Measurements from ENCODE around the gene CST5. TPM values are rescaled to one million over a fixed set of nuclear protein-coding genes. Genes with fewer than 3 reads are reported as not detected.

The CST5 gene
- polyA plus RNA-seq, 2 of the 4 experiments (the other 2 are of a cell fraction), result not detected

- DNase-seq (ENCODE audit: low read depth in 1 of 2, low spot score in 1 of 2) (peak in 1 of 2 experiments; percentile 13), FAIRE-seq (no peak), ATAC-seq (no peak)
- Histone ChIP-seq H3K9me3 (no peaks in the 10 kb centered on the region), H3K4me2 (no peak within 1 kb of the TSS), H3K4me3 (no peak within 1 kb of the TSS), H3K27ac (no peak within 1 kb of the TSS), H3K4me1 (no peaks in the 10 kb centered on the region)
- POLR2A ChIA-PET, result no interaction called here
- CTCF ChIA-PET, result no interaction called here
- 36% methylated on average over 4 of the region's 4 CpGs for whole genome bisulfite sequencing (ENCODE audit: missing lambda C conversion rate)
- TF ChIP-seq, protein P1, sequence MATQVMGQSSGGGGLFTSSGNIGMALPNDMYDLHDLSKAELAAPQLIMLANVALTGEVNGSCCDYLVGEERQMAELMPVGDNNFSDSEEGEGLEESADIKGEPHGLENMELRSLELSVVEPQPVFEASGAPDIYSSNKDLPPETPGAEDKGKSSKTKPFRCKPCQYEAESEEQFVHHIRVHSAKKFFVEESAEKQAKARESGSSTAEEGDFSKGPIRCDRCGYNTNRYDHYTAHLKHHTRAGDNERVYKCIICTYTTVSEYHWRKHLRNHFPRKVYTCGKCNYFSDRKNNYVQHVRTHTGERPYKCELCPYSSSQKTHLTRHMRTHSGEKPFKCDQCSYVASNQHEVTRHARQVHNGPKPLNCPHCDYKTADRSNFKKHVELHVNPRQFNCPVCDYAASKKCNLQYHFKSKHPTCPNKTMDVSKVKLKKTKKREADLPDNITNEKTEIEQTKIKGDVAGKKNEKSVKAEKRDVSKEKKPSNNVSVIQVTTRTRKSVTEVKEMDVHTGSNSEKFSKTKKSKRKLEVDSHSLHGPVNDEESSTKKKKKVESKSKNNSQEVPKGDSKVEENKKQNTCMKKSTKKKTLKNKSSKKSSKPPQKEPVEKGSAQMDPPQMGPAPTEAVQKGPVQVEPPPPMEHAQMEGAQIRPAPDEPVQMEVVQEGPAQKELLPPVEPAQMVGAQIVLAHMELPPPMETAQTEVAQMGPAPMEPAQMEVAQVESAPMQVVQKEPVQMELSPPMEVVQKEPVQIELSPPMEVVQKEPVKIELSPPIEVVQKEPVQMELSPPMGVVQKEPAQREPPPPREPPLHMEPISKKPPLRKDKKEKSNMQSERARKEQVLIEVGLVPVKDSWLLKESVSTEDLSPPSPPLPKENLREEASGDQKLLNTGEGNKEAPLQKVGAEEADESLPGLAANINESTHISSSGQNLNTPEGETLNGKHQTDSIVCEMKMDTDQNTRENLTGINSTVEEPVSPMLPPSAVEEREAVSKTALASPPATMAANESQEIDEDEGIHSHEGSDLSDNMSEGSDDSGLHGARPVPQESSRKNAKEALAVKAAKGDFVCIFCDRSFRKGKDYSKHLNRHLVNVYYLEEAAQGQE (IDR thresholded peaks at IDR 0.05), result no peak
- TF ChIP-seq HEYL (CRISPR knock-in tag; IDR thresholded peaks at IDR 0.05), result no peak
- TF ChIP-seq CEBPB (IDR thresholded peaks at IDR 0.05), result no peak
- no peak for TF ChIP-seq FOSB (CRISPR knock-in tag; IDR thresholded peaks at IDR 0.05)
- TF ChIP-seq EP300 (IDR thresholded peaks at IDR 0.05), result no peak
- TF ChIP-seq HOXB13 (CRISPR knock-in tag; IDR thresholded peaks at IDR 0.05; ENCODE audit: low read depth), result no peak
- TF ChIP-seq TFCP2L1 (CRISPR knock-in tag; IDR thresholded peaks at IDR 0.05), result no peak
- TF ChIP-seq TP53 (CRISPR knock-in tag; IDR thresholded peaks at IDR 0.05), result no peak
- TF ChIP-seq FOXS1 (CRISPR knock-in tag; IDR thresholded peaks at IDR 0.05), result no peak
- no peak for TF ChIP-seq JUN (IDR thresholded peaks at IDR 0.05)
- no peak for TF ChIP-seq ZFP36 (IDR thresholded peaks at IDR 0.05; ENCODE audit: borderline replicate concordance, partially characterized antibody)
- no peak for TF ChIP-seq CHD2 (IDR thresholded peaks at IDR 0.05; ENCODE audit: low read length, partially characterized antibody)
- no peak for TF ChIP-seq SREBF2 (IDR thresholded peaks at IDR 0.05)
- no peak for TF ChIP-seq NPAS2 (CRISPR knock-in tag; IDR thresholded peaks at IDR 0.05; ENCODE audit: borderline replicate concordance)
- no peak for TF ChIP-seq USF2 (IDR thresholded peaks at IDR 0.05)
- TF ChIP-seq HOXA7 (CRISPR knock-in tag; IDR thresholded peaks at IDR 0.05), result no peak
- no peak for TF ChIP-seq POLR2A (IDR thresholded peaks at IDR 0.05; ENCODE audit: low read length)
- TF ChIP-seq ESRRA (IDR thresholded peaks at IDR 0.05; ENCODE audit: borderline replicate concordance, low read length), result no peak
- TF ChIP-seq, protein P2, sequence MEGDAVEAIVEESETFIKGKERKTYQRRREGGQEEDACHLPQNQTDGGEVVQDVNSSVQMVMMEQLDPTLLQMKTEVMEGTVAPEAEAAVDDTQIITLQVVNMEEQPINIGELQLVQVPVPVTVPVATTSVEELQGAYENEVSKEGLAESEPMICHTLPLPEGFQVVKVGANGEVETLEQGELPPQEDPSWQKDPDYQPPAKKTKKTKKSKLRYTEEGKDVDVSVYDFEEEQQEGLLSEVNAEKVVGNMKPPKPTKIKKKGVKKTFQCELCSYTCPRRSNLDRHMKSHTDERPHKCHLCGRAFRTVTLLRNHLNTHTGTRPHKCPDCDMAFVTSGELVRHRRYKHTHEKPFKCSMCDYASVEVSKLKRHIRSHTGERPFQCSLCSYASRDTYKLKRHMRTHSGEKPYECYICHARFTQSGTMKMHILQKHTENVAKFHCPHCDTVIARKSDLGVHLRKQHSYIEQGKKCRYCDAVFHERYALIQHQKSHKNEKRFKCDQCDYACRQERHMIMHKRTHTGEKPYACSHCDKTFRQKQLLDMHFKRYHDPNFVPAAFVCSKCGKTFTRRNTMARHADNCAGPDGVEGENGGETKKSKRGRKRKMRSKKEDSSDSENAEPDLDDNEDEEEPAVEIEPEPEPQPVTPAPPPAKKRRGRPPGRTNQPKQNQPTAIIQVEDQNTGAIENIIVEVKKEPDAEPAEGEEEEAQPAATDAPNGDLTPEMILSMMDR (IDR thresholded peaks at IDR 0.05), result no peak
- TF ChIP-seq PHF8 (IDR thresholded peaks at IDR 0.05; ENCODE audit: borderline replicate concordance, low read depth), result no peak
These were observed 53.0 kb downstream of the CST5 start, which contains the start of gene CST2 for GRCh38 chr20:23826541-23827021. Gene CST2, minus strand, starts transcription at chr20:23826729. Its CDS starts 69 bp downstream, at chr20:23826660.

Other genes starting within 250 kb of the CST5 start
- gene CST3, start 241.8 kb downstream of the CST5 start, polyA plus RNA-seq (2011; rRNA removed), result 136 and 179 TPM in 2 replicates
- 229 to 259 TPM (median 238 TPM) in 3 replicates for gene CST3, start 241.8 kb downstream of the CST5 start, polyA plus RNA-seq (2017; fragmentation: RNase III; extraction: RNeasy Plus Mini Kit Qiagen cat#74134 plus additional on column Dnase treatment)
- not detected in 2 replicates for gene CST4, start 190.7 kb downstream of the CST5 start, polyA plus RNA-seq (2011; rRNA removed)
- gene CST4, start 190.7 kb downstream of the CST5 start, polyA plus RNA-seq (2017; fragmentation: RNase III; extraction: RNeasy Plus Mini Kit Qiagen cat#74134 plus additional on column Dnase treatment), result not detected in 3 replicates
- 2.1 TPM in 2 replicates for gene CST1, start 128.8 kb downstream of the CST5 start, polyA plus RNA-seq (2011; rRNA removed)
- 0.28 to 0.63 TPM (median 0.44 TPM) in 3 replicates for gene CST1, start 128.8 kb downstream of the CST5 start, polyA plus RNA-seq (2017; fragmentation: RNase III; extraction: RNeasy Plus Mini Kit Qiagen cat#74134 plus additional on column Dnase treatment)
- not detected in 2 replicates for gene CST2, start 53.0 kb downstream of the CST5 start, polyA plus RNA-seq (2011; rRNA removed)
- gene CST2, start 53.0 kb downstream of the CST5 start, polyA plus RNA-seq (2017; fragmentation: RNase III; extraction: RNeasy Plus Mini Kit Qiagen cat#74134 plus additional on column Dnase treatment), result 0.13 TPM in 1 of 3 replicates, not detected in the others
- gene GGTLC1, start 109.0 kb upstream of the CST5 start, polyA plus RNA-seq (2011; rRNA removed), result not detected in 2 replicates
- gene GGTLC1, start 109.0 kb upstream of the CST5 start, polyA plus RNA-seq (2017; fragmentation: RNase III; extraction: RNeasy Plus Mini Kit Qiagen cat#74134 plus additional on column Dnase treatment), result not detected in 3 replicates

All from A549 (cell line).